T-helper 17 cell (primary cell): ENCODE measurements around the gene CCT7. TPM values are rescaled to one million over a fixed set of nuclear protein-coding genes. Genes with fewer than 3 reads are reported as not detected.

Experiments used
- ATAC-seq: fragments of 150-1000 bp; cut with Tn5 transposase; 2 replicates; pipeline ENCODE4 v1.10.0; 2021; ENCODE audit warnings: mild to moderate bottlenecking, moderate library complexity
- DNase-seq, 3 donors: peaks; one replicate each; pipeline versions ENCODE4 v3.0.0 to v3.0.0-alpha.2; 2020 to 2021
- H3K9me3 ChIP-seq: one replicate; pipeline ENCODE4 v1.7.0; 2013; ENCODE audit warnings: low read length, mild to moderate bottlenecking; ENCODE audit not compliant: control insufficient read depth, poor library complexity, severe bottlenecking
- H3K27ac Mint-ChIP-seq: one replicate; pipeline ENCODE4 v1.8.0; 2022; ENCODE audit warnings: mild to moderate bottlenecking, moderate library complexity, mixed read lengths
- H3K27me3 Mint-ChIP-seq: one replicate; pipeline ENCODE4 v1.8.0; 2022; ENCODE audit warnings: mixed read lengths
- H3K36me3 Mint-ChIP-seq: one replicate; pipeline ENCODE4 v1.8.0; 2022; ENCODE audit warnings: low read depth, mixed read lengths
- H3K4me1 Mint-ChIP-seq: one replicate; pipeline ENCODE4 v1.8.0; 2022; ENCODE audit warnings: mild to moderate bottlenecking, mixed read lengths
- H3K4me3 Mint-ChIP-seq: one replicate; pipeline ENCODE4 v1.8.0; 2022; ENCODE audit warnings: mild to moderate bottlenecking, moderate library complexity, mixed read lengths
- total RNA-seq, 4 donors: library from RNA in 2 of 4; stranded (reverse) in 2 of 4; gene quantifications; one replicate each; pipeline ENCODE4 v1.2.3 and lab custom pipeline; 2022 to 2026

Gene CCT7
- total RNA-seq, 2 donors from 2014 or later: 132 to 152 TPM

- DNase-seq (peak; percentile 36 to 54 (median 47)), ATAC-seq (peak; percentile 26)
- Mint-ChIP-seq H3K27me3 (peaks cover 59% of the 10 kb centered on the region), H3K4me3 (peak overlapping the region; percentile 75), H3K36me3 (peaks cover 5% of the 10 kb centered on the region), H3K27ac (peak overlapping the region; percentile 41), H3K4me1 (peaks cover 8% of the 10 kb centered on the region)
- H3K9me3 ChIP-seq: no peaks in the 10 kb centered on the region
Measured at GRCh38 chr2:73291093-73291460, 57.0 kb downstream of the CCT7 start.

GRCh38 chr2:73291461-73292315, 57.6 kb downstream of the CCT7 start:
- Mint-ChIP-seq H3K27me3 (peaks cover 59% of the 10 kb centered on the region), H3K4me1 (peaks cover 6% of the 10 kb centered on the region), H3K4me3 (peak overlapping the region; percentile 75), H3K27ac (peak overlapping the region; percentile 41), H3K36me3 (peaks cover 5% of the 10 kb centered on the region)
- no peaks in the 10 kb centered on the region for H3K9me3 ChIP-seq
- ATAC-seq (peak; percentile 13), DNase-seq (peak in 1 of 3 donors; percentile 16)

DNA sequence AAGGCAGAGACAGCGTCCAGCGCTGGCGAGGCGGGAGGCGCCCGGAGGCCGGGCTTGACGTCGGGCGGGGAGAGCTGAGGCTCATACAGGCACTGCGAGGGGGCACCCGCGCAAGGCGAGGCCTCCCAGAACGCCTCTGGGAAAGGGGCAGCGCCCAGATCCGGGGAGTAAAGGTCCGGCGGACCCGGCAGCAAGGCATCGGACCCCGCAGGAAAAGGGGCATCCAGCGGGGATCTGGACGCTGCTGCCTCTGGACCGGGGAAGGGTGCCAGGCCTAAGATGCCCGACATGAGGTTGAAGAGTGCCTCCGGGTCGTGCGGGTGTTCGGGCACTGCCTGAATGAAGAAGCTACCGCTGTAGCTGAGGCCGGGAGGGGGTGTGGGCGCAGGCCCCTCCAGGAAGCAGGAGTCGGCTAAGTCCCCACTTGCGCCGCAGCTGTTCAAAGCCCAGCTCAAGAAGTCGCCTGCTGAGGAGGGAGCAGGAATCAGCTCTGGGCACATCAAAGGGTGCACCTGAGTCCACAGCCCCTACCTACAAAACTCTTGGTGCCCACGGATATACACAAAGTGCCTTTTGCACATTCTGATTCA, 58.3 kb downstream of the CCT7 start:
- no peaks in the 10 kb centered on the region for H3K9me3 ChIP-seq
- Mint-ChIP-seq H3K4me3 (peak overlapping the region; percentile 75), H3K27ac (peak overlapping the region; percentile 24), H3K4me1 (peaks cover 6% of the 10 kb centered on the region), H3K36me3 (peaks cover 3% of the 10 kb centered on the region), H3K27me3 (peaks cover 61% of the 10 kb centered on the region)
- DNase-seq: no peak
- ATAC-seq: no peak

- ATAC-seq: peak; percentile 4
- peak overlapping the region; percentile 24 for H3K27ac Mint-ChIP-seq
- peaks cover 6% of the 10 kb centered on the region for H3K4me1 Mint-ChIP-seq
- peak in 1 of 3 donors; percentile 14 for DNase-seq
- peak overlapping the region; percentile 75 for H3K4me3 Mint-ChIP-seq
- peaks cover 3% of the 10 kb centered on the region for H3K36me3 Mint-ChIP-seq
- peaks cover 65% of the 10 kb centered on the region for H3K27me3 Mint-ChIP-seq
- no peaks in the 10 kb centered on the region for H3K9me3 ChIP-seq
Measured at GRCh38 chr2:73292906-73293533, 58.9 kb downstream of the CCT7 start.

- Mint-ChIP-seq H3K4me1 (peaks cover 9% of the 10 kb centered on the region), H3K27me3 (peaks cover 65% of the 10 kb centered on the region), H3K36me3 (no peaks in the 10 kb centered on the region), H3K4me3 (peak within 1 kb of the TSS; percentile 75), H3K27ac (peak within 1 kb of the TSS; percentile 24)
- H3K9me3 ChIP-seq: no peaks in the 10 kb centered on the region
- peak; percentile 81 to 89 (median 84) for DNase-seq
- ATAC-seq: peak; percentile 96
Measured at GRCh38 chr2:73293534-73294171, 59.5 kb downstream of the CCT7 start, which contains the start of gene EGR4. Gene EGR4, minus strand, starts transcription at chr2:73293548. Its CDS starts 231 bp downstream, at chr2:73293317.

- no peaks in the 10 kb centered on the region for H3K9me3 ChIP-seq
- no peak overlapping the region for H3K4me3 Mint-ChIP-seq
- no peaks in the 10 kb centered on the region for H3K36me3 Mint-ChIP-seq
- peaks cover 9% of the 10 kb centered on the region for H3K4me1 Mint-ChIP-seq
- H3K27ac Mint-ChIP-seq: peak overlapping the region; percentile 21
- ATAC-seq: no peak
- DNase-seq: no peak
- H3K27me3 Mint-ChIP-seq: peaks cover 62% of the 10 kb centered on the region
Measured at GRCh38 chr2:73294239-73294638, 60.1 kb downstream of the CCT7 start.

DNA sequence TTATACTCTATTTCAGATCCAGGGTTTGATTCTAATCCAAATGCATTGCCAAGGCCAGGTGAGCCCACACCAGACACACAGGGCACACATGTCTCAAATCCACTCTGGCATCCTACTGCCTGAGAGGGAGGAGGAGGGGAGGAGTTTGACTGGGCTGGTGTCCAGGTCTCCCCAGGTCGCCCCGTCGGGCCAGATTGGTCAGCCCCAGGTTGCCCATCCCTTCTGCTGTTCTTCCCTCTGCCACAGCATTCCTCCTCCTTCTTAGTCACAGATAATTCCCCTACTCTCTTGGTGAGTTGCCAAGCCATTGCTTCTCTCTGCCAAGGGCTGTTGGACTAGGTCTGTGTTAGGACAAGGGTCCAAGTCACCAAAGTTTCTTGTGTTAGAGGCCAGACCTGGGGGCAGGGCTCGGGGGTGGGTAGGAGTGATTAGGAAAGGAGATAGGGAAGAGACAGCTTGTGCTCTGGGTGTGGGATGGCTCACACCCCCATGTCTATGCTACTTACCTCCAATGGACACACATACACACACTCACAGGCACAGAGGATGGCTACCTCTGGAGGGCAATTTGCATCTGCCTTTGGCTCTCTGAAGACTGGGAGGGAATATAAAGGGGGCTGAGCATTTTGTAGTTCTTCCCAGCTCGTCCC, 61.8 kb downstream of the CCT7 start:
- H3K4me1 Mint-ChIP-seq: peaks cover 9% of the 10 kb centered on the region
- H3K36me3 Mint-ChIP-seq: no peaks in the 10 kb centered on the region
- no peak overlapping the region for H3K4me3 Mint-ChIP-seq
- H3K27ac Mint-ChIP-seq: peak overlapping the region; percentile 3
- no peak for ATAC-seq
- no peaks in the 10 kb centered on the region for H3K9me3 ChIP-seq
- H3K27me3 Mint-ChIP-seq: peaks cover 64% of the 10 kb centered on the region
- DNase-seq: no peak

DNA sequence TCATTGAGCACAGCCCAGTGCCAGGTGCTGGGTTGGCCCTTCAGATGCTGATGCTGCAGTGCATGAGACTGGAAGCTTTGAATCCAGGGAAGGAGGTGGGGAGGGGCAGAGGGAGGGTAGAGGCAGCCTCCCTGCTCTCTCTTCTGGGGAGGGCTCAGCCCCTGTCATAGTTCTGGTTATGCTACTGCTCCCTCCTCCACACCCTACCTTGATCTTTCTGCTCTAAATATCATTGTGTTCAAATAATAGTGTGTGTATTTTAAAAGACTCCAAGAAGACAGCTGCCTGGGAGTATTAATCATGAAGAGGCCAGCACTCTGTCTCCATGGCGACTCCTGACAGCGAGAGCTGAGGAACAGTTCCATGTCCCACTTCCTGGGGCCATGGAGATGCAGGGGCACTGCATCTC, 63.0 kb downstream of the CCT7 start:
- DNase-seq (no peak), ATAC-seq (no peak)
- no peaks in the 10 kb centered on the region for H3K9me3 ChIP-seq
- H3K36me3 Mint-ChIP-seq: no peaks in the 10 kb centered on the region
- H3K4me1 Mint-ChIP-seq: peaks cover 3% of the 10 kb centered on the region
- H3K27me3 Mint-ChIP-seq: peaks cover 68% of the 10 kb centered on the region
- H3K4me3 Mint-ChIP-seq: no peak overlapping the region
- H3K27ac Mint-ChIP-seq: no peak overlapping the region

GRCh38 chr2:73297586-73297985, 63.5 kb downstream of the CCT7 start:
- Mint-ChIP-seq H3K27ac (no peak overlapping the region), H3K4me3 (no peak overlapping the region), H3K36me3 (no peaks in the 10 kb centered on the region), H3K4me1 (peaks cover 3% of the 10 kb centered on the region), H3K27me3 (peaks cover 72% of the 10 kb centered on the region)
- H3K9me3 ChIP-seq: no peaks in the 10 kb centered on the region
- ATAC-seq (no peak), DNase-seq (no peak)

GRCh38 chr2:73300926-73301325, 66.8 kb downstream of the CCT7 start:
- ATAC-seq (no peak), DNase-seq (no peak)
- no peak overlapping the region for H3K27ac Mint-ChIP-seq
- H3K9me3 ChIP-seq: no peaks in the 10 kb centered on the region
- H3K36me3 Mint-ChIP-seq: no peaks in the 10 kb centered on the region
- peaks cover 68% of the 10 kb centered on the region for H3K27me3 Mint-ChIP-seq
- no peak overlapping the region for H3K4me3 Mint-ChIP-seq
- H3K4me1 Mint-ChIP-seq: peaks cover 4% of the 10 kb centered on the region

DNA sequence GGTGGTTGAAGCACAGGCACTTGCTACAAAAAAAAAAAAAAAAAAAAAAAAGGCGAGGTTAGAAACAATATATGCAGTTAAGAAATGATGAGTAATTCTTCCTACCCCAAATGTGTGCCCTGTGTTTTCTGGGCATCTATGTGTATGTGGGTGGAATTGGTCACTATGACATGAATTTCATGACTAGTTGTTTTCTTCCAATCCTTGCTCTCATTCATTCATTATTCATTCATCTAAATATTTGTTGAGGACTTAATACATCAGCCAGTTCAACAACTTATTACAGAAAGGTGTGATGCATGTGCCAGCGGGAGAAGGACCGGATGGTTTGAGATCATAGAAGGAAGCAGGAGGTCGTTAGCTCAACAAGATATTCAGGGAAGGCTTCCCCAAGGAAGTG, 67.5 kb downstream of the CCT7 start:
- H3K27ac Mint-ChIP-seq: no peak overlapping the region
- ATAC-seq (no peak), DNase-seq (no peak)
- H3K27me3 Mint-ChIP-seq: peaks cover 61% of the 10 kb centered on the region
- H3K4me3 Mint-ChIP-seq: no peak overlapping the region
- H3K36me3 Mint-ChIP-seq: no peaks in the 10 kb centered on the region
- no peaks in the 10 kb centered on the region for H3K9me3 ChIP-seq
- peaks cover 5% of the 10 kb centered on the region for H3K4me1 Mint-ChIP-seq
